Thoracic aorta (tissue), 2 donors: ENCODE results near the gene ITLN1. TPM values are rescaled to one million over a fixed set of nuclear protein-coding genes. Genes with fewer than 3 reads are reported as not detected.
"Not testable (repeated sequence)": the region's sequence is repeated elsewhere in the genome, so short reads cannot be mapped to it uniquely, and the experiment has no call there.

ENCODE experiments used
- ATAC-seq: fragments of 150-250 bp; one replicate; pipeline ENCODE4 v1.8.0; 2017; ENCODE audit warnings: low read depth; ENCODE audit not compliant: insufficient number of reproducible peaks, low FRiP score
- DNase-seq: peaks from one replicate; pipeline ENCODE4 v3.0.0-alpha.2; 2020; ENCODE audit warnings: low spot score
- H3K27ac ChIP-seq, 2 donors: fragments of 200-600 bp; sonication (generic); 1 replicate in 1 of 2; 2 replicates in 1 of 2; pipeline ENCODE4 v1.5.1; 2016; ENCODE audit warnings: mild to moderate bottlenecking in 2 of 2, moderate library complexity in 2 of 2
- H3K27me3 ChIP-seq: fragments of 200-600 bp; sonication (generic); replicated peaks from 2 replicates; pipeline ENCODE4 v1.6.0; 2016; ENCODE audit warnings: mild to moderate bottlenecking; ENCODE audit not compliant: insufficient read depth
- H3K36me3 ChIP-seq: fragments of 200-600 bp; sonication (generic); one replicate; pipeline ENCODE4 v1.5.1; 2016
- H3K4me1 ChIP-seq, 2 donors: fragments of 200-600 bp; sonication (generic); 1 replicate in 1 of 2; 2 replicates in 1 of 2; pipeline versions ENCODE4 v1.5.1 to v1.6.0; 2016; ENCODE audit warnings: low read depth in 2 of 2, mild to moderate bottlenecking in 1 of 2; ENCODE audit not compliant: control insufficient read depth in 1 of 2
- H3K4me3 ChIP-seq: fragments of 200-600 bp; sonication (generic); 2 replicates; pipeline ENCODE4 v1.5.1; 2016; ENCODE audit warnings: mild to moderate bottlenecking
- H3K9me3 ChIP-seq: fragments of 200-600 bp; sonication (generic); 2 replicates; pipeline ENCODE4 v1.5.1; 2016
- CTCF ChIP-seq: fragments of 200-600 bp; sonication (generic); IDR thresholded peaks from one replicate; pipeline ENCODE4 v1.5.1; 2019; ENCODE audit warnings: antibody characterized with exemption
- total RNA-seq, 2 donors: library from RNA; depleted of rRNA; stranded (reverse); fragments of >200 nt; gene quantifications; one replicate each; pipeline versions ENCODE4 v1.1.0 to v1.2.3, GENCODE V29; 2016

ITLN1 gene
- total RNA-seq, 2 donors from 2014 or later, result 0.56 to 51.7 TPM

- Histone ChIP-seq H3K36me3 (no peaks in the 10 kb centered on the region), H3K4me3 (no peak overlapping the region), H3K9me3 (no peaks in the 10 kb centered on the region), H3K27ac (no peak overlapping the region), H3K4me1 (peaks cover 0 to 3% of the 10 kb centered on the region in 2 donors), H3K27me3 (no peaks in the 10 kb centered on the region)
- no peak for ATAC-seq
- no peak for TF ChIP-seq CTCF
- DNase-seq, result no peak
Observed at GRCh38 chr1:160880216-160880615, 4.8 kb downstream of the ITLN1 start.

DNA sequence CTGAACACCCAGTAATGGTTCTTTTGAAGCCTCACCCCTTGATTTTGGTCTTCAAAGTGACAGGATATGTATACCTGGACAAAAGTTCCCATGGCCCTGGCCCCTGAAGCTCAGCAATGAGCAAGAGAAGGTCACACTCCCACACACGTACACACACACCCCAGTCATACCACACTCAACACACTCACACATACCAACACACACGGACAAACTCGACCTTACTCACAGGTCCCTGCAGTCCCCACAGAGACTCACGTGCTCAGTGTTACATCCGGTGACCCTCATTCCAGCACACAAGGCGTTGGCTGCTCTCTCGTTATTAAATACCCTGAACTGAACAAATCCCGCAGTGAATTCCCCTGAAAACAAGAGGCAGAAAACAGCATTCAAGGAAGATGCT lies 5.9 kb downstream of the ITLN1 start:
- Histone ChIP-seq H3K9me3 (no peaks in the 10 kb centered on the region), H3K36me3 (no peaks in the 10 kb centered on the region), H3K27me3 (no peaks in the 10 kb centered on the region), H3K4me1 (no peaks in the 10 kb centered on the region), H3K4me3 (no peak overlapping the region), H3K27ac (no peak overlapping the region)
- no peak for TF ChIP-seq CTCF
- ATAC-seq (no peak), DNase-seq (no peak)

DNA sequence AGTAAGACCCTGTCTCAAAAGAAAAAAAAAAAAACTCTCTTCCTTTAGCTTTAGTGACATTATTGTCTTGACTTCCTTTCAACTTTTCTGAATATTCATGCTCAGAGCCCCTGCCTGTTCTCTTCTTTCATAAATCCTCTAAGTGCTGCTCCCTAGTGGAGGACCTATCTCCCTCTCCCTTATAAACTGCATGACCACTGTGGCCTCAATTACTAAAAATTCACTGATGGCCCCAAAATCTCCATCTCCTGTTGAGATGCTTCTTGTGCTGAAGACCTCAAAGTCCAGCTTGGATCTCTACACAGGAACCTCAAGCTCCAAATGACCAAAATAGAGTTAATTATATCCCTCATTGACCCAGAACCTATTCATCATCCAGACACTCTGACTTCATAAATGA lies 7.8 kb downstream of the ITLN1 start:
- Histone ChIP-seq H3K4me3 (no peak overlapping the region), H3K27me3 (no peaks in the 10 kb centered on the region), H3K27ac (no peak overlapping the region), H3K36me3 (no peaks in the 10 kb centered on the region), H3K4me1 (no peaks in the 10 kb centered on the region), H3K9me3 (no peaks in the 10 kb centered on the region)
- TF ChIP-seq CTCF, result no peak
- no peak for DNase-seq
- ATAC-seq, result no peak

- H3K27ac ChIP-seq, result no peak overlapping the region
Observed at GRCh38 chr1:160876311-160876710, 8.7 kb downstream of the ITLN1 start.

DNA sequence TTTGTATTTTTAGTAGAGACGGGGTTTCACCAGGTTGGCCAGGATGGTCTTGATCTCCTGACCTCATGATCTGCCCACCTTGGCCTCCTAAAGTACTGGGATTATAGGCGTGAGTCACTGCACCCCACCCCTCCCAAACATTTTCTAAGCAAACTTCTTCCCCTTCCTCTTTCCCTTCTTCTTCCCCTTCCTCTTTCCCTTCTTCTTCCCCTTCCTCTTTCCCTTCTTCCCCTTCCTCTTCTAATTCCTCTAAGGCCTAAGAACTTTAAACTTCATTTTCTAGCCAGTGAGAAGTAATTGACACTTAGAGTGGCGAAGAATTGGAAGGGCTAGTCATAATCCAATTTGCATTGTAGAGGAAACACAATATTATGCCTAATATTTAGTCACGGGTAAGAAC lies 9.4 kb downstream of the ITLN1 start:
- not testable (repeated sequence) for ATAC-seq, H3K27me3 ChIP-seq, H3K27ac ChIP-seq

More at GRCh38 chr1:160876311-160876710, 8.7 kb downstream of the ITLN1 start:
- H3K4me3 ChIP-seq, result no peak overlapping the region
- no peak for TF ChIP-seq CTCF
- no peaks in the 10 kb centered on the region for H3K9me3 ChIP-seq
- DNase-seq (no peak), ATAC-seq (no peak)
- H3K27me3 ChIP-seq, result no peaks in the 10 kb centered on the region
- H3K4me1 ChIP-seq, result no peaks in the 10 kb centered on the region
- no peaks in the 10 kb centered on the region for H3K36me3 ChIP-seq

DNA sequence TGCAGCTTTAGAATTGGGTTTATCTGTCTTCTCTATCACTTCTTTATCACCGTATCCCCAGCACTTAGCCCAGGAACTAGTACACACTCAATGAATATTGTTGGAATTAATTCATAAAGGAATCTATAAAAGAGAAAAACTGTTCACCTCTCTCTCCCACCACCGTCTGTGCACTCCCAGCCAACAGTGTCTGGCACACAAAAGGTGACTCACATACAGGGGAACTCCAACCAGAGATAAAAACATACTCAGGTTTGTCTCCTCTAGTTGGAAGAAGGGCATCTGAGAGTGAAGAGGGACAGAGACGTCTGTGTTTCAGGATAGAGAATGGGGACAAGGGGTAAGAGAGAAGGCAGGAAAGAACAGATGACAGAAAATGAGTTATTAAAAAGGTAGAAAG lies 10.0 kb downstream of the ITLN1 start:
- Histone ChIP-seq H3K27ac (no peak overlapping the region), H3K36me3 (no peaks in the 10 kb centered on the region), H3K27me3 (no peaks in the 10 kb centered on the region), H3K9me3 (no peaks in the 10 kb centered on the region), H3K4me1 (no peaks in the 10 kb centered on the region), H3K4me3 (no peak overlapping the region)
- DNase-seq (no peak), ATAC-seq (no peak)
- TF ChIP-seq CTCF, result no peak

More for the DNA sequence above, 9.4 kb downstream of the ITLN1 start:
- not testable (repeated sequence) for H3K4me1 ChIP-seq, DNase-seq, H3K36me3 ChIP-seq, H3K9me3 ChIP-seq, H3K4me3 ChIP-seq
